Ovary (tissue), 9 donors: ENCODE results near the gene CGB3. TPM values are rescaled to one million over a fixed set of nuclear protein-coding genes. Genes with fewer than 3 reads are reported as not detected.

Source experiments
- DNase-seq, 5 donors: peaks; one replicate each; pipeline ENCODE4 v3.0.0-alpha.2; 2019 to 2020
- H3K27ac ChIP-seq, 2 donors: fragments of 200-600 bp; one replicate each; pipeline versions ENCODE4 v1.5.1 to v1.8.0; 2019 to 2022
- H3K27me3 ChIP-seq: fragments of 200-600 bp; one replicate; pipeline ENCODE4 v1.8.0; 2022
- H3K36me3 ChIP-seq: fragments of 200-600 bp; sonication (generic); one replicate; pipeline ENCODE4 v1.5.1; 2019
- H3K4me1 ChIP-seq: one replicate; pipeline ENCODE4 v1.8.1; 2013; ENCODE audit warnings: mild to moderate bottlenecking, moderate library complexity; ENCODE audit not compliant: insufficient read depth
- H3K4me3 ChIP-seq: fragments of 200-600 bp; sonication (generic); one replicate; pipeline ENCODE4 v1.5.1; 2017
- H3K9me3 ChIP-seq, 2 donors: fragments of 200-600 bp in 1 of 2; sonication (generic) in 1 of 2; one replicate each; pipeline versions ENCODE4 v1.5.1 to v1.8.1; 2013 to 2019; ENCODE audit warnings: mild to moderate bottlenecking in 1 of 2, moderate library complexity in 1 of 2
- CTCF ChIP-seq, 3 donors: fragments of 450-650 bp in 2 of 3; fragments of 200-600 bp in 1 of 3; IDR thresholded peaks; one replicate each; pipeline versions ENCODE4 v1.5.1 to v1.8.0; 2016 to 2022; ENCODE audit warnings: antibody characterized with exemption in 3 of 3, mild to moderate bottlenecking in 1 of 3
- EP300 ChIP-seq: sonication (generic); formaldehyde crosslinking; IDR thresholded peaks from one replicate; pipeline ENCODE4 v1.6.1; 2017; ENCODE audit warnings: antibody characterized with exemption
- POLR2A ChIP-seq: fragments of 450-650 bp; IDR thresholded peaks from one replicate; pipeline ENCODE4 v1.6.1; 2017; ENCODE audit warnings: antibody characterized with exemption, mild to moderate bottlenecking, moderate library complexity
- WGBS, 3 donors: extraction: QIAGEN DNeasy Blood & Tissue Kit in 1 of 3; methylation state at CpG; one replicate each; pipeline versions ENCODE4 v1.1.5 to v1.1.7; 2013 to 2017; 5-methylcytosine and 5-hydroxymethylcytosine counted together
- intact Hi-C, 4 donors: fragments of 100-400 bp; cut with DNase I; formaldehyde crosslinking; loops; one replicate each; pipeline versions ENCODE4 v1.11.0 to v1.15.1; 2022 to 2023
- polyA plus RNA-seq, 2 donors: library from polyadenylated mRNA; stranded (reverse); fragments of 200-250 nt in 1 of 2; fragments of 350-450 nt in 1 of 2; fragmentation: Illumina TruSeq in 1 of 2; extraction: RNeasy Lipid Tissue Mini Kit (QIAGEN cat#74804) in 1 of 2; gene quantifications; one replicate each; pipeline ENCODE4 v1.2.3, GENCODE V29; 2013 to 2014
- total RNA-seq, 7 donors: library from RNA; depleted of rRNA in 2 of 7; stranded (reverse); fragments of >200 nt in 2 of 7; fragmentation: NEBNext Ultra II Directional in 3 of 7; extraction: Animal tissue kit (Norgen Biotek cat#: 25700) in 3 of 7; gene quantifications; one replicate each; pipeline versions ENCODE4 v1.1.0 to v1.2.4, GENCODE V29; 2016 to 2023
- donor health status: DM: no; HTN: no; CAD: no; lungs with moderate emphysema.
- donor health status: DM: no; HTN: no; CAD: no.
- donor health status: Bipolar disorder and iron deficiency.
- donor health status: DM: yes; HTN: yes; CAD: no.
- donor health status: DM: no; HTN: no; CAD: no.
- donor health status: DM: yes; HTN: yes; CAD: no.

The CGB3 gene
- total and polyA plus RNA-seq, 9 donors, result not detected

GRCh38 chr19:49017666-49018351, 6.3 kb downstream of the CGB3 start:
- Histone ChIP-seq H3K4me3 (peak overlapping the region; percentile 29), H3K27me3 (no peaks in the 10 kb centered on the region), H3K36me3 (no peaks in the 10 kb centered on the region), H3K9me3 (no peaks in the 10 kb centered on the region), H3K27ac (no peak overlapping the region), H3K4me1 (peaks cover 7% of the 10 kb centered on the region)
- DNase-seq, result peak in 3 of 5 donors; percentile 29 to 62 (median 54)
- intact Hi-C loops, result no loop called here
- no peak for TF ChIP-seq EP300
- no peak for TF ChIP-seq CTCF (IDR thresholded peaks at IDR 0.05)
- no peak for TF ChIP-seq POLR2A
- WGBS, 3 donors, result 1 to 3% (median 1%) methylated on average over 17 to 62 of the region's 62 CpGs

- 61 to 64% (median 62%) methylated on average over 15 to 17 of the region's 17 CpGs for WGBS, 3 donors
- Histone ChIP-seq H3K36me3 (no peaks in the 10 kb centered on the region), H3K4me1 (peaks cover 7% of the 10 kb centered on the region), H3K27me3 (no peaks in the 10 kb centered on the region), H3K4me3 (peak within 1 kb of the TSS; percentile 29), H3K27ac (no peak within 1 kb of the TSS), H3K9me3 (no peaks in the 10 kb centered on the region)
- intact Hi-C loops, result no loop called here
- DNase-seq, result no peak
- TF ChIP-seq EP300 (no peak), CTCF (IDR thresholded peaks at IDR 0.05) (no peak), POLR2A (no peak)
These were observed 7.0 kb downstream of the CGB3 start, which contains the start of gene LHB for GRCh38 chr19:49017041-49017665. Gene LHB (minus strand): TSS chr19:49017091. CDS start chr19:49017081, 10 bp downstream.

- Histone ChIP-seq H3K4me1 (peaks cover 7% of the 10 kb centered on the region), H3K27me3 (no peaks in the 10 kb centered on the region), H3K36me3 (no peaks in the 10 kb centered on the region), H3K9me3 (no peaks in the 10 kb centered on the region), H3K4me3 (no peak overlapping the region), H3K27ac (no peak overlapping the region)
- intact Hi-C loops, result no loop called here
- 85 to 90% (median 90%) methylated on average over 23 to 28 of the region's 29 CpGs for WGBS, 3 donors
- TF ChIP-seq EP300, result no peak
- TF ChIP-seq CTCF (IDR thresholded peaks at IDR 0.05), result no peak
- no peak for TF ChIP-seq POLR2A
- DNase-seq, result no peak
These were observed 7.9 kb downstream of the CGB3 start for GRCh38 chr19:49016067-49016839.

GRCh38 chr19:49014870-49015255, 9.3 kb downstream of the CGB3 start:
- Histone ChIP-seq H3K27ac (no peak overlapping the region), H3K9me3 (no peaks in the 10 kb centered on the region), H3K36me3 (no peaks in the 10 kb centered on the region), H3K4me3 (no peak overlapping the region), H3K4me1 (peaks cover 7% of the 10 kb centered on the region), H3K27me3 (no peaks in the 10 kb centered on the region)
- intact Hi-C loops, result no loop called here
- TF ChIP-seq CTCF (IDR thresholded peaks at IDR 0.05) (no peak), POLR2A (no peak), EP300 (no peak)
- WGBS, 3 donors, result 87 to 91% (median 88%) methylated on average over 18 of the region's 18 CpGs
- no peak for DNase-seq
